GM23338 (cell line): ENCODE results near the gene SBK3.
"Not testable (repeated sequence)": the region's sequence is repeated elsewhere in the genome, so short reads cannot be mapped to it uniquely, and the experiment has no call there.

Experiments
- CREB1 ChIP-seq: fragments of 250-450 bp; sonication (Bioruptor Pico); IDR thresholded peaks from 2 replicates; pipeline ENCODE4 v1.5.0; 2020; ENCODE audit warnings: low read depth, mild to moderate bottlenecking, moderate library complexity
- EZH2 ChIP-seq: fragments of 200-600 bp; sonication (generic); IDR thresholded peaks from one replicate; pipeline ENCODE4 v1.8.0; 2017; ENCODE audit warnings: antibody characterized with exemption, mild to moderate bottlenecking, low read depth; ENCODE audit not compliant: unreplicated experiment
- EZH2phosphoT487 ChIP-seq: fragments of 200-600 bp; sonication (generic); IDR thresholded peaks from one replicate; pipeline ENCODE4 v1.8.1; 2018; ENCODE audit warnings: antibody characterized with exemption; ENCODE audit not compliant: unreplicated experiment
- POLR2AphosphoS5 ChIP-seq: IDR thresholded peaks from 2 replicates; pipeline ENCODE4 v1.6.1; 2016; ENCODE audit warnings: antibody characterized with exemption, low read depth
- TF ChIP-seq, protein P1 (sequence below), 2 experiments: fragments of 200-600 bp in 1 of 2; sonication (generic) in 1 of 2; conservative IDR thresholded peaks; 2 replicates each; pipeline versions ENCODE4 v1.5.1 to v1.6.1; 2016 to 2017; ENCODE audit warnings: antibody characterized with exemption in 2 of 2, low read depth in 2 of 2, mild to moderate bottlenecking in 2 of 2, moderate library complexity in 1 of 2
- TF ChIP-seq, protein P2 (sequence below): IDR thresholded peaks from one replicate; pipeline ENCODE4 v1.6.1; 2018; ENCODE audit warnings: antibody characterized with exemption; ENCODE audit not compliant: unreplicated experiment

DNA sequence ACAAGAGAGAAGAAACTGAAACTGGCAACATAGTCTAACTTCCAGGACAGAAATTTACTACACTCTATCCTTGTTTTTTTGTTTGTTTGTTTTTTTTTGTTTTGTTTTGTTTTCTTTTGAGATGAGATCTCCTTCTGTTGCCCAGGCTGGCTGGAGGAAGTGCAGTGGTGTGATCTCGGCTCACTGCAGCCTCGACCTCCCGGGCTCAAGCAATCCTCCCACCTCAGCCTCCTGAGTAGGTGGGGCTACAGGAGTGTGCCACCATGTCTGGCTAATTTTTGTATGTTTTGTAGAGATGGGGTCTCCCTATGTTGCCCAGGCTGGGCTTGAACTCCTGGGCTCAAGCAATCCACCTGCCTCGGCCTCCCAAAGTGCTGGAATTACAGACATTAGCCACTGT lies 36.9 kb upstream of the SBK3 start:
- TF ChIP-seq, protein P1, sequence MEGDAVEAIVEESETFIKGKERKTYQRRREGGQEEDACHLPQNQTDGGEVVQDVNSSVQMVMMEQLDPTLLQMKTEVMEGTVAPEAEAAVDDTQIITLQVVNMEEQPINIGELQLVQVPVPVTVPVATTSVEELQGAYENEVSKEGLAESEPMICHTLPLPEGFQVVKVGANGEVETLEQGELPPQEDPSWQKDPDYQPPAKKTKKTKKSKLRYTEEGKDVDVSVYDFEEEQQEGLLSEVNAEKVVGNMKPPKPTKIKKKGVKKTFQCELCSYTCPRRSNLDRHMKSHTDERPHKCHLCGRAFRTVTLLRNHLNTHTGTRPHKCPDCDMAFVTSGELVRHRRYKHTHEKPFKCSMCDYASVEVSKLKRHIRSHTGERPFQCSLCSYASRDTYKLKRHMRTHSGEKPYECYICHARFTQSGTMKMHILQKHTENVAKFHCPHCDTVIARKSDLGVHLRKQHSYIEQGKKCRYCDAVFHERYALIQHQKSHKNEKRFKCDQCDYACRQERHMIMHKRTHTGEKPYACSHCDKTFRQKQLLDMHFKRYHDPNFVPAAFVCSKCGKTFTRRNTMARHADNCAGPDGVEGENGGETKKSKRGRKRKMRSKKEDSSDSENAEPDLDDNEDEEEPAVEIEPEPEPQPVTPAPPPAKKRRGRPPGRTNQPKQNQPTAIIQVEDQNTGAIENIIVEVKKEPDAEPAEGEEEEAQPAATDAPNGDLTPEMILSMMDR (conservative IDR thresholded peaks at IDR 0.05; ENCODE audit: low read depth in 2 of 2) = not testable (repeated sequence)
- not testable (repeated sequence) for TF ChIP-seq CREB1, EZH2phosphoT487, EZH2, POLR2AphosphoS5
- TF ChIP-seq, protein P2, sequence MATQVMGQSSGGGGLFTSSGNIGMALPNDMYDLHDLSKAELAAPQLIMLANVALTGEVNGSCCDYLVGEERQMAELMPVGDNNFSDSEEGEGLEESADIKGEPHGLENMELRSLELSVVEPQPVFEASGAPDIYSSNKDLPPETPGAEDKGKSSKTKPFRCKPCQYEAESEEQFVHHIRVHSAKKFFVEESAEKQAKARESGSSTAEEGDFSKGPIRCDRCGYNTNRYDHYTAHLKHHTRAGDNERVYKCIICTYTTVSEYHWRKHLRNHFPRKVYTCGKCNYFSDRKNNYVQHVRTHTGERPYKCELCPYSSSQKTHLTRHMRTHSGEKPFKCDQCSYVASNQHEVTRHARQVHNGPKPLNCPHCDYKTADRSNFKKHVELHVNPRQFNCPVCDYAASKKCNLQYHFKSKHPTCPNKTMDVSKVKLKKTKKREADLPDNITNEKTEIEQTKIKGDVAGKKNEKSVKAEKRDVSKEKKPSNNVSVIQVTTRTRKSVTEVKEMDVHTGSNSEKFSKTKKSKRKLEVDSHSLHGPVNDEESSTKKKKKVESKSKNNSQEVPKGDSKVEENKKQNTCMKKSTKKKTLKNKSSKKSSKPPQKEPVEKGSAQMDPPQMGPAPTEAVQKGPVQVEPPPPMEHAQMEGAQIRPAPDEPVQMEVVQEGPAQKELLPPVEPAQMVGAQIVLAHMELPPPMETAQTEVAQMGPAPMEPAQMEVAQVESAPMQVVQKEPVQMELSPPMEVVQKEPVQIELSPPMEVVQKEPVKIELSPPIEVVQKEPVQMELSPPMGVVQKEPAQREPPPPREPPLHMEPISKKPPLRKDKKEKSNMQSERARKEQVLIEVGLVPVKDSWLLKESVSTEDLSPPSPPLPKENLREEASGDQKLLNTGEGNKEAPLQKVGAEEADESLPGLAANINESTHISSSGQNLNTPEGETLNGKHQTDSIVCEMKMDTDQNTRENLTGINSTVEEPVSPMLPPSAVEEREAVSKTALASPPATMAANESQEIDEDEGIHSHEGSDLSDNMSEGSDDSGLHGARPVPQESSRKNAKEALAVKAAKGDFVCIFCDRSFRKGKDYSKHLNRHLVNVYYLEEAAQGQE = not testable (repeated sequence)
